HEK293 (cell line): ENCODE data around the gene BAZ2B.

Experiments
- ELK4 ChIP-seq: IDR thresholded peaks from 2 replicates; pipeline ENCODE4 v1.6.1; 2011; ENCODE audit warnings: mild to moderate bottlenecking, low read depth, low read length, borderline replicate concordance
- GLIS1 ChIP-seq: fragments of 450-650 bp; formaldehyde crosslinking; IDR thresholded peaks from 2 replicates; pipeline ENCODE4 v1.5.1; 2016; ENCODE audit warnings: missing biosample characterization, missing genetic modification characterization
- IKZF3 ChIP-seq: fragments of 450-650 bp; IDR thresholded peaks from 2 replicates; pipeline ENCODE4 v1.5.0; 2018; ENCODE audit warnings: missing biosample characterization, mild to moderate bottlenecking, missing genetic modification characterization, moderate library complexity
- KLF9 ChIP-seq: fragments of 450-650 bp; formaldehyde crosslinking; IDR thresholded peaks from 2 replicates; pipeline ENCODE4 v1.5.1; 2016; ENCODE audit warnings: missing biosample characterization, missing genetic modification characterization, low read depth
- MEIS1 ChIP-seq: sonication (generic); formaldehyde crosslinking; IDR thresholded peaks from 2 replicates; pipeline ENCODE4 v1.8.1; 2022; ENCODE audit warnings: missing genetic modification reagents, mild to moderate bottlenecking, borderline replicate concordance
- PATZ1 ChIP-seq: fragments of 450-650 bp; formaldehyde crosslinking; IDR thresholded peaks from 2 replicates; pipeline ENCODE4 v1.5.1; 2016; ENCODE audit warnings: missing biosample characterization, missing genetic modification characterization
- PBX3 ChIP-seq: sonication (generic); formaldehyde crosslinking; IDR thresholded peaks from 2 replicates; pipeline ENCODE4 v1.8.1; 2022; ENCODE audit warnings: mild to moderate bottlenecking, moderate library complexity, missing genetic modification reagents
- RBAK ChIP-seq: fragments of 450-650 bp; formaldehyde crosslinking; IDR thresholded peaks from 2 replicates; pipeline ENCODE4 v1.5.1; 2016; ENCODE audit warnings: missing biosample characterization, missing genetic modification characterization
- REPIN1 ChIP-seq: fragments of 450-650 bp; formaldehyde crosslinking; IDR thresholded peaks from 2 replicates; pipeline ENCODE4 v1.5.1; 2017; ENCODE audit warnings: missing biosample characterization, missing genetic modification characterization, low read depth
- SCRT2 ChIP-seq: fragments of 450-650 bp; formaldehyde crosslinking; IDR thresholded peaks from 2 replicates; pipeline ENCODE4 v1.5.1; 2016; ENCODE audit warnings: missing biosample characterization, missing genetic modification characterization
- SP7 ChIP-seq: fragments of 450-650 bp; formaldehyde crosslinking; IDR thresholded peaks from 2 replicates; pipeline ENCODE4 v1.5.1; 2016; ENCODE audit warnings: missing biosample characterization, missing genetic modification characterization
- TCF7L2 ChIP-seq: IDR thresholded peaks from 2 replicates; pipeline ENCODE4 v1.6.1; 2011; ENCODE audit warnings: low read depth, mild to moderate bottlenecking, inconsistent platforms, low read length, moderate library complexity, borderline replicate concordance
- ZBTB1 ChIP-seq: fragments of 450-650 bp; formaldehyde crosslinking; IDR thresholded peaks from 2 replicates; pipeline ENCODE4 v1.5.1; 2016; ENCODE audit warnings: missing biosample characterization, missing genetic modification characterization
- ZFP37 ChIP-seq: fragments of 450-650 bp; formaldehyde crosslinking; IDR thresholded peaks from 2 replicates; pipeline ENCODE4 v1.5.1; 2016; ENCODE audit warnings: missing biosample characterization, missing genetic modification characterization
- ZFP69B ChIP-seq: fragments of 450-650 bp; formaldehyde crosslinking; IDR thresholded peaks from 2 replicates; pipeline ENCODE4 v1.5.1; 2016; ENCODE audit warnings: missing biosample characterization, missing genetic modification characterization
- ZNF133 ChIP-seq: fragments of 450-650 bp; formaldehyde crosslinking; IDR thresholded peaks from 2 replicates; pipeline ENCODE4 v1.5.1; 2016; ENCODE audit warnings: missing biosample characterization, missing genetic modification characterization
- ZNF239 ChIP-seq: fragments of 450-650 bp; formaldehyde crosslinking; IDR thresholded peaks from 2 replicates; pipeline ENCODE4 v1.5.1; 2016; ENCODE audit warnings: missing biosample characterization, missing genetic modification characterization
- ZNF335 ChIP-seq: fragments of 450-650 bp; formaldehyde crosslinking; conservative IDR thresholded peaks from 2 replicates; pipeline ENCODE4 v1.5.1; 2016; ENCODE audit warnings: missing biosample characterization, missing genetic modification characterization
- ZNF362 ChIP-seq: fragments of 450-650 bp; formaldehyde crosslinking; IDR thresholded peaks from 2 replicates; pipeline ENCODE4 v1.5.1; 2016; ENCODE audit warnings: missing biosample characterization, missing genetic modification characterization
- ZNF549 ChIP-seq: fragments of 450-650 bp; IDR thresholded peaks from 2 replicates; pipeline ENCODE4 v1.5.1; 2018; ENCODE audit warnings: missing biosample characterization, missing genetic modification characterization, mild to moderate bottlenecking, inconsistent platforms, moderate library complexity
- ZNF580 ChIP-seq: fragments of 450-650 bp; formaldehyde crosslinking; IDR thresholded peaks from 2 replicates; pipeline ENCODE4 v1.5.1; 2016; ENCODE audit warnings: missing biosample characterization, missing genetic modification characterization
- ZNF639 ChIP-seq: fragments of 450-650 bp; formaldehyde crosslinking; IDR thresholded peaks from 2 replicates; pipeline ENCODE4 v1.5.1; 2016; ENCODE audit warnings: missing biosample characterization, missing genetic modification characterization
- ZNF664 ChIP-seq: fragments of 450-650 bp; formaldehyde crosslinking; IDR thresholded peaks from 2 replicates; pipeline ENCODE4 v1.5.1; 2016; ENCODE audit warnings: missing biosample characterization, missing genetic modification characterization
- ZNF843 ChIP-seq: fragments of 450-650 bp; formaldehyde crosslinking; IDR thresholded peaks from 2 replicates; pipeline ENCODE4 v1.5.1; 2016; ENCODE audit warnings: missing biosample characterization, missing genetic modification characterization

BAZ2B gene

GRCh38 chr2:159290289-159290907 lies 325.9 kb downstream of the BAZ2B start (continued):
- no peak for TF ChIP-seq ZNF664 (tag by site-specific recombination)
- no peak for TF ChIP-seq MEIS1 (CRISPR knock-in tag)
- TF ChIP-seq PBX3 (CRISPR knock-in tag), result no peak
- no peak for TF ChIP-seq GLIS1
- TF ChIP-seq SP7, result peak; percentile 34; the same call in 1 of the 2 replicates
- TF ChIP-seq ZNF639 (tag by site-specific recombination), result no peak
- no peak for TF ChIP-seq ZNF580 (tag by site-specific recombination)
- no peak; the same call in 1 of the 2 replicates for TF ChIP-seq ZNF549 (tag by site-specific recombination)
- TF ChIP-seq ZNF133 (tag by site-specific recombination), result no peak
- TF ChIP-seq REPIN1 (tag by site-specific recombination), result no peak
- no peak for TF ChIP-seq ZNF335 (tag by site-specific recombination)
- TF ChIP-seq RBAK, result no peak
- peak; percentile 73 for TF ChIP-seq IKZF3 (tag by site-specific recombination)
- no peak for TF ChIP-seq ELK4
- no peak for TF ChIP-seq ZNF362 (tag by site-specific recombination)
- no peak for TF ChIP-seq ZBTB1 (tag by site-specific recombination)
- no peak for TF ChIP-seq KLF9 (tag by site-specific recombination)
- 0 out of 2 replicates have a peak, but pooled peaks have one; percentile 30 for TF ChIP-seq ZFP37 (tag by site-specific recombination)
- no peak for TF ChIP-seq ZNF843 (tag by site-specific recombination)
- TF ChIP-seq ZFP69B, result peak; percentile 39; the same call in 1 of the 2 replicates
- TF ChIP-seq TCF7L2, result no peak
- peak; percentile 18; the same call in 1 of the 2 replicates for TF ChIP-seq PATZ1 (tag by site-specific recombination)
- no peak for TF ChIP-seq SCRT2 (tag by site-specific recombination)
- TF ChIP-seq ZNF239 (tag by site-specific recombination), result no peak
